HG02678 (cell line): ENCODE data around the gene LRRC4B.

Experiments
- ATAC-seq: cut with Tn5 transposase; IDR thresholded peaks from one replicate; pipeline ENCODE4 v1.9.1; 2021; ENCODE audit warnings: mild to moderate bottlenecking, moderate library complexity; ENCODE audit not compliant: unreplicated experiment

Gene LRRC4B

GRCh38 chr19:50554212-50554611, 14.0 kb downstream of the LRRC4B start:
- no peak for ATAC-seq

- no peak for ATAC-seq
Observed at GRCh38 chr19:50553134-50553703, 15.0 kb downstream of the LRRC4B start.

- ATAC-seq = no peak
Observed at GRCh38 chr19:50552540-50552939, 15.7 kb downstream of the LRRC4B start.

GRCh38 chr19:50551715-50552187, 16.5 kb downstream of the LRRC4B start:
- ATAC-seq = no peak

- ATAC-seq = no peak
Observed at GRCh38 chr19:50551034-50551714, 17.1 kb downstream of the LRRC4B start.

- ATAC-seq = no peak
Observed at GRCh38 chr19:50550594-50550966, 17.7 kb downstream of the LRRC4B start.

GRCh38 chr19:50549927-50550593, 18.2 kb downstream of the LRRC4B start:
- no peak for ATAC-seq

GRCh38 chr19:50549059-50549926, 18.9 kb downstream of the LRRC4B start:
- no peak for ATAC-seq

- no peak for ATAC-seq
Observed at GRCh38 chr19:50548191-50549058, 19.8 kb downstream of the LRRC4B start.

- no peak for ATAC-seq
Observed at GRCh38 chr19:50547385-50548190, 20.6 kb downstream of the LRRC4B start.

GRCh38 chr19:50546527-50547221, 21.6 kb downstream of the LRRC4B start:
- ATAC-seq = no peak

GRCh38 chr19:50542943-50543342, 25.3 kb downstream of the LRRC4B start:
- no peak for ATAC-seq

- no peak for ATAC-seq
Observed at GRCh38 chr19:50537769-50538230, 30.4 kb downstream of the LRRC4B start.

GRCh38 chr19:50537306-50537685, 30.9 kb downstream of the LRRC4B start:
- no peak for ATAC-seq

GRCh38 chr19:50536662-50537305, 31.5 kb downstream of the LRRC4B start:
- no peak for ATAC-seq

- no peak for ATAC-seq
Observed at GRCh38 chr19:50535672-50536187, 32.5 kb downstream of the LRRC4B start.

- no peak for ATAC-seq
Observed at GRCh38 chr19:50534478-50534877, 33.8 kb downstream of the LRRC4B start.

GRCh38 chr19:50532952-50533351, 35.3 kb downstream of the LRRC4B start:
- ATAC-seq = no peak
